Endodermal cell (in vitro differentiated cells): ENCODE measurements around the gene AGTRAP. TPM values are rescaled to one million over a fixed set of nuclear protein-coding genes. Genes with fewer than 3 reads are reported as not detected.

Source experiments
- DNase-seq: peaks from one replicate; pipeline ENCODE4 v3.0.0-alpha.2; 2017
- H3K27ac ChIP-seq: 2 replicates; pipeline ENCODE4 v1.5.1; 2013; ENCODE audit warnings: mild to moderate bottlenecking, low read depth, low read length, moderate library complexity
- H3K27me3 ChIP-seq: 2 replicates; pipeline ENCODE4 v1.6.1; 2013; ENCODE audit warnings: mild to moderate bottlenecking, low read length, moderate library complexity; ENCODE audit not compliant: insufficient read depth, control insufficient read depth, poor library complexity, severe bottlenecking
- H3K36me3 ChIP-seq: 2 replicates; pipeline ENCODE4 v1.7.0; 2013; ENCODE audit warnings: mild to moderate bottlenecking, low read length, moderate library complexity; ENCODE audit not compliant: control insufficient read depth, insufficient read depth
- H3K4me1 ChIP-seq: one replicate; pipeline ENCODE4 v1.7.0; 2013; ENCODE audit warnings: low read length; ENCODE audit not compliant: control insufficient read depth, insufficient read depth
- H3K4me3 ChIP-seq: 2 replicates; pipeline ENCODE4 v1.5.1; 2013; ENCODE audit warnings: mild to moderate bottlenecking, low read length, moderate library complexity
- H3K9ac ChIP-seq: 2 replicates; pipeline ENCODE4 v1.6.1; 2013; ENCODE audit warnings: mild to moderate bottlenecking, low read length, moderate library complexity; ENCODE audit not compliant: poor library complexity, severe bottlenecking; ENCODE audit errors: extremely low read depth
- H3K9me3 ChIP-seq: 2 replicates; pipeline ENCODE4 v1.6.1; 2013; ENCODE audit warnings: mild to moderate bottlenecking, low read length, moderate library complexity; ENCODE audit not compliant: control insufficient read depth
- H3K27ac Mint-ChIP-seq: 2 replicates; pipeline ENCODE4 v1.8.0; 2020; ENCODE audit warnings: mixed read lengths
- H3K27me3 Mint-ChIP-seq: 2 replicates; pipeline ENCODE4 v1.8.0; 2021; ENCODE audit warnings: mild to moderate bottlenecking, mixed read lengths; ENCODE audit not compliant: insufficient read depth
- H3K36me3 Mint-ChIP-seq: 2 replicates; pipeline ENCODE4 v1.8.0; 2020; ENCODE audit warnings: low read depth, mixed read lengths
- H3K4me1 Mint-ChIP-seq: 2 replicates; pipeline ENCODE4 v1.8.0; 2020; ENCODE audit warnings: mixed read lengths
- H3K4me3 Mint-ChIP-seq: 2 replicates; pipeline ENCODE4 v1.8.0; 2020; ENCODE audit warnings: mild to moderate bottlenecking, moderate library complexity, mixed read lengths
- H3K9me3 Mint-ChIP-seq: 2 replicates; pipeline ENCODE4 v1.8.0; 2020; ENCODE audit warnings: mild to moderate bottlenecking, mixed read lengths
- CTCF ChIP-seq: fragments of 200-600 bp; sonication (generic); conservative IDR thresholded peaks from 2 replicates; pipeline ENCODE4 v1.5.0; 2021; ENCODE audit warnings: antibody characterized with exemption, mild to moderate bottlenecking
- WGBS, 2 experiments: methylation state at CpG; one replicate each; pipeline versions ENCODE4 v1.1.5 to v1.1.7; 2013; ENCODE audit warnings: missing lambda C conversion rate in 2 of 2, mixed read lengths in 1 of 2; ENCODE audit not compliant: insufficient coverage in 1 of 2, insufficient read length in 1 of 2; 5-methylcytosine and 5-hydroxymethylcytosine counted together
- total RNA-seq, 2 donors: library from RNA; stranded (reverse); fragmentation: NEBNext Ultra II Directional in 1 of 2; extraction: Animal tissue kit (Norgen Biotek cat#: 25700) in 1 of 2; gene quantifications; 2 replicates in 1 of 2; 3 replicates in 1 of 2; pipeline ENCODE4 v1.2.1, GENCODE V29; 2021

AGTRAP gene
- total RNA-seq, 2 donors from 2014 or later, result 71.3 to 81.2 TPM

- H3K36me3 Mint-ChIP-seq, result no peaks in the 10 kb centered on the region
- no peak overlapping the region for H3K27ac ChIP-seq
- H3K4me3 Mint-ChIP-seq, result no peak overlapping the region
- no peak for DNase-seq
- no peaks in the 10 kb centered on the region for H3K4me1 Mint-ChIP-seq
- H3K27me3 ChIP-seq, result no peaks in the 10 kb centered on the region
- H3K27ac Mint-ChIP-seq, result no peak overlapping the region
- H3K27me3 Mint-ChIP-seq, result peaks cover 2% of the 10 kb centered on the region
- no peak overlapping the region for H3K9ac ChIP-seq
- no peaks in the 10 kb centered on the region for H3K9me3 Mint-ChIP-seq
- no peaks in the 10 kb centered on the region for H3K9me3 ChIP-seq
- H3K4me1 ChIP-seq, result no peaks in the 10 kb centered on the region
- H3K4me3 ChIP-seq, result no peak overlapping the region
- WGBS, 2 experiments, result 81 to 83% methylated on average over 9 to 11 of the region's 11 CpGs
- no peak for TF ChIP-seq CTCF
- H3K36me3 ChIP-seq, result no peaks in the 10 kb centered on the region
These were observed 35.6 kb downstream of the AGTRAP start for GRCh38 chr1:11771481-11772043.

GRCh38 chr1:11772458-11772857 is 36.5 kb downstream of the AGTRAP start:
- TF ChIP-seq CTCF, result no peak
- Histone ChIP-seq H3K4me1 (no peaks in the 10 kb centered on the region), H3K4me3 (no peak overlapping the region), H3K36me3 (no peaks in the 10 kb centered on the region), H3K9me3 (no peaks in the 10 kb centered on the region), H3K27me3 (no peaks in the 10 kb centered on the region), H3K9ac (no peak overlapping the region), H3K27ac (no peak overlapping the region)
- H3K36me3 Mint-ChIP-seq, result no peaks in the 10 kb centered on the region
- no peak overlapping the region for H3K27ac Mint-ChIP-seq
- DNase-seq, result no peak
- peaks cover 1% of the 10 kb centered on the region for H3K27me3 Mint-ChIP-seq
- H3K4me1 Mint-ChIP-seq, result no peaks in the 10 kb centered on the region
- H3K9me3 Mint-ChIP-seq, result no peaks in the 10 kb centered on the region
- WGBS, 2 experiments, result 80 to 88% methylated on average over 3 to 5 of the region's 5 CpGs
- H3K4me3 Mint-ChIP-seq, result no peak overlapping the region

GRCh38 chr1:11774753-11775152 is 38.8 kb downstream of the AGTRAP start:
- DNase-seq, result no peak
- no peaks in the 10 kb centered on the region for H3K4me1 Mint-ChIP-seq
- no peaks in the 10 kb centered on the region for H3K27me3 Mint-ChIP-seq
- no peak overlapping the region for H3K27ac Mint-ChIP-seq
- no peaks in the 10 kb centered on the region for H3K36me3 ChIP-seq
- no peak for TF ChIP-seq CTCF
- H3K9me3 Mint-ChIP-seq, result no peaks in the 10 kb centered on the region
- H3K27ac ChIP-seq, result no peak overlapping the region
- no peaks in the 10 kb centered on the region for H3K27me3 ChIP-seq
- no peak overlapping the region for H3K4me3 Mint-ChIP-seq
- H3K4me1 ChIP-seq, result no peaks in the 10 kb centered on the region
- no peaks in the 10 kb centered on the region for H3K36me3 Mint-ChIP-seq
- no peaks in the 10 kb centered on the region for H3K9me3 ChIP-seq
- H3K9ac ChIP-seq, result no peak overlapping the region
- no peak overlapping the region for H3K4me3 ChIP-seq
- 80 to 95% methylated on average over 3 to 9 of the region's 9 CpGs for WGBS, 2 experiments
